GM23338 (cell line): ENCODE results near the gene RHCG. TPM values are rescaled to one million over a fixed set of nuclear protein-coding genes. Genes with fewer than 3 reads are reported as not detected.

Experiments used
- ATAC-seq: fragments of 200-7000 bp; cut with Tn5 transposase; 3 replicates; pipeline ENCODE4 v1.9.1; 2020
- DNase-seq: peaks from one replicate; pipeline ENCODE4 v3.0.0-alpha.2; 2015; ENCODE audit warnings: low spot score
- H2AFZ ChIP-seq: fragments of 200-600 bp; sonication (generic); 2 replicates; pipeline ENCODE4 v1.8.0; 2016; ENCODE audit warnings: antibody characterized with exemption, mild to moderate bottlenecking, moderate library complexity
- H3F3A ChIP-seq: fragments of 200-600 bp; sonication (generic); replicated peaks from 2 replicates; pipeline ENCODE4 v1.8.0; 2017; ENCODE audit warnings: antibody characterized with exemption, mixed run types, low read depth
- H3K27ac ChIP-seq: fragments of 200-600 bp; sonication (generic); 2 replicates; pipeline ENCODE4 v1.6.1; 2016; ENCODE audit warnings: low read depth
- H3K27me3 ChIP-seq: fragments of 200-600 bp; sonication (generic); 2 replicates; pipeline ENCODE4 v1.8.0; 2016; ENCODE audit warnings: mild to moderate bottlenecking, mixed run types, moderate library complexity; ENCODE audit not compliant: insufficient read depth
- H3K36me3 ChIP-seq: fragments of 200-600 bp; sonication (generic); 2 replicates; pipeline ENCODE4 v1.8.0; 2016; ENCODE audit warnings: mild to moderate bottlenecking; ENCODE audit not compliant: insufficient read depth
- H3K4me1 ChIP-seq: fragments of 200-600 bp; sonication (generic); 2 replicates; pipeline ENCODE4 v1.8.0; 2016; ENCODE audit warnings: mild to moderate bottlenecking, moderate library complexity; ENCODE audit not compliant: insufficient read depth
- H3K4me2 ChIP-seq: fragments of 200-600 bp; sonication (generic); 2 replicates; pipeline ENCODE4 v1.7.1; 2017; ENCODE audit warnings: mixed run types
- H3K4me3 ChIP-seq: fragments of 200-600 bp; sonication (generic); 2 replicates; pipeline ENCODE4 v1.6.1; 2016; ENCODE audit warnings: mixed run types
- H3K79me2 ChIP-seq: fragments of 200-600 bp; sonication (generic); replicated peaks from 2 replicates; pipeline ENCODE4 v1.8.0; 2017; ENCODE audit warnings: mild to moderate bottlenecking; ENCODE audit not compliant: insufficient read depth
- H3K9me2 ChIP-seq: fragments of 200-600 bp; sonication (generic); 2 replicates; pipeline ENCODE4 v1.8.0; 2017; ENCODE audit not compliant: insufficient read depth
- H4K20me1 ChIP-seq: fragments of 200-600 bp; sonication (generic); replicated peaks from 2 replicates; pipeline ENCODE4 v1.8.0; 2017; ENCODE audit warnings: mild to moderate bottlenecking; ENCODE audit not compliant: insufficient read depth
- H3K27ac Mint-ChIP-seq: 2 replicates; pipeline ENCODE4 v1.8.0; 2020; ENCODE audit warnings: inconsistent platforms, mild to moderate bottlenecking, moderate library complexity, mixed read lengths
- H3K27me3 Mint-ChIP-seq: 3 replicates; pipeline ENCODE4 v1.8.0; 2022; ENCODE audit warnings: low read depth, mild to moderate bottlenecking, moderate library complexity, mixed read lengths, inconsistent platforms; ENCODE audit not compliant: insufficient read depth, poor library complexity
- H3K36me3 Mint-ChIP-seq: 3 replicates; pipeline ENCODE4 v1.8.0; 2021; ENCODE audit warnings: low read depth, mild to moderate bottlenecking, inconsistent platforms, moderate library complexity, mixed read lengths
- H3K4me1 Mint-ChIP-seq: 3 replicates; pipeline ENCODE4 v1.8.0; 2020; ENCODE audit warnings: mild to moderate bottlenecking, inconsistent platforms, mixed read lengths
- H3K4me3 Mint-ChIP-seq: 3 replicates; pipeline ENCODE4 v1.8.0; 2021; ENCODE audit warnings: moderate library complexity, mild to moderate bottlenecking, inconsistent platforms, mixed read lengths
- H3K9me3 Mint-ChIP-seq: 3 replicates; pipeline ENCODE4 v1.8.0; 2020; ENCODE audit warnings: moderate library complexity, mild to moderate bottlenecking, inconsistent platforms, mixed read lengths
- CREB1 ChIP-seq: fragments of 250-450 bp; sonication (Bioruptor Pico); IDR thresholded peaks from 2 replicates; pipeline ENCODE4 v1.5.0; 2020; ENCODE audit warnings: low read depth, mild to moderate bottlenecking, moderate library complexity
- CTCF ChIP-seq, 2 experiments: fragments of 200-600 bp in 1 of 2; sonication (generic) in 1 of 2; conservative IDR thresholded peaks; 2 replicates each; pipeline versions ENCODE4 v1.5.1 to v1.6.1; 2016 to 2017; ENCODE audit warnings: antibody characterized with exemption in 2 of 2, low read depth in 2 of 2, mild to moderate bottlenecking in 2 of 2, moderate library complexity in 1 of 2
- ETS1 ChIP-seq: IDR thresholded peaks from 2 replicates; pipeline ENCODE4 v1.6.1; 2016; ENCODE audit warnings: antibody characterized with exemption
- EZH2 ChIP-seq: fragments of 200-600 bp; sonication (generic); IDR thresholded peaks from one replicate; pipeline ENCODE4 v1.8.0; 2017; ENCODE audit warnings: antibody characterized with exemption, mild to moderate bottlenecking, low read depth; ENCODE audit not compliant: unreplicated experiment
- EZH2phosphoT487 ChIP-seq: fragments of 200-600 bp; sonication (generic); IDR thresholded peaks from one replicate; pipeline ENCODE4 v1.8.1; 2018; ENCODE audit warnings: antibody characterized with exemption; ENCODE audit not compliant: unreplicated experiment
- JUNB ChIP-seq: IDR thresholded peaks from one replicate; pipeline ENCODE4 v1.6.1; 2016; ENCODE audit warnings: antibody characterized with exemption; ENCODE audit not compliant: unreplicated experiment
- NANOG ChIP-seq: IDR thresholded peaks from 2 replicates; pipeline ENCODE4 v1.6.1; 2016; ENCODE audit warnings: antibody characterized with exemption, borderline replicate concordance
- POLR2AphosphoS5 ChIP-seq: IDR thresholded peaks from 2 replicates; pipeline ENCODE4 v1.6.1; 2016; ENCODE audit warnings: antibody characterized with exemption, low read depth
- REST ChIP-seq: IDR thresholded peaks from one replicate; pipeline ENCODE4 v1.6.1; 2018; ENCODE audit warnings: antibody characterized with exemption; ENCODE audit not compliant: unreplicated experiment
- STAT1 ChIP-seq: IDR thresholded peaks from one replicate; pipeline ENCODE4 v1.6.1; 2016; ENCODE audit warnings: antibody characterized with exemption; ENCODE audit not compliant: unreplicated experiment
- ZNF114 ChIP-seq: fragments of 250-450 bp; sonication (Bioruptor Pico); IDR thresholded peaks from 2 replicates; pipeline ENCODE4 v1.5.0; 2020; ENCODE audit warnings: mild to moderate bottlenecking, moderate library complexity
- ZNF331 ChIP-seq: fragments of 250-450 bp; sonication (Bioruptor Pico); IDR thresholded peaks from 2 replicates; pipeline ENCODE4 v1.5.0; 2020; ENCODE audit warnings: low read depth, mild to moderate bottlenecking, moderate library complexity
- ZNF462 ChIP-seq: fragments of 250-450 bp; sonication (Bioruptor Pico); IDR thresholded peaks from 2 replicates; pipeline ENCODE4 v1.5.0; 2020; ENCODE audit warnings: mild to moderate bottlenecking, moderate library complexity
- polyA plus RNA-seq: library from polyadenylated mRNA; unstranded; fragments of >200 nt; fragmentation: Nextera tagmentation; extraction: Ambion mirVana; gene quantifications from 2 replicates; pipeline ENCODE4 v1.2.1, GENCODE V29; 2016
- total RNA-seq: library from RNA; depleted of rRNA; stranded (reverse); fragments of >200 nt; shearing (Covaris generic); gene quantifications from 2 replicates; pipeline ENCODE4 v1.2.3, GENCODE V29; 2014

RHCG gene
- total and polyA plus RNA-seq, 2 experiments from 2014 or later: 0.21 to 0.63 TPM

- no peaks in the 10 kb centered on the region for H3K4me1 Mint-ChIP-seq
- H3K9me2 ChIP-seq: no peaks in the 10 kb centered on the region
- no peak for ATAC-seq
- H3K9me3 Mint-ChIP-seq: no peaks in the 10 kb centered on the region; the same call in 2 of the 3 replicates
- no peaks in the 10 kb centered on the region for H3K36me3 Mint-ChIP-seq
- H3K4me1 ChIP-seq: no peaks in the 10 kb centered on the region
- no peak for DNase-seq
- no peak overlapping the region for H3K4me3 Mint-ChIP-seq
- no peaks in the 10 kb centered on the region for H3K27me3 Mint-ChIP-seq
- H3K79me2 ChIP-seq: no peaks in the 10 kb centered on the region
- H4K20me1 ChIP-seq: no peaks in the 10 kb centered on the region
- no peak overlapping the region for H3K4me3 ChIP-seq
- no peak overlapping the region for H2AFZ ChIP-seq
- no peaks in the 10 kb centered on the region for H3K27me3 ChIP-seq
- H3K36me3 ChIP-seq: no peaks in the 10 kb centered on the region
- no peak overlapping the region for H3K27ac ChIP-seq
- no peak overlapping the region for H3K27ac Mint-ChIP-seq
- H3F3A ChIP-seq: no peaks in the 10 kb centered on the region
- no peak overlapping the region for H3K4me2 ChIP-seq
- TF ChIP-seq ZNF462 (no peak), JUNB (no peak), REST (no peak), EZH2phosphoT487 (no peak), STAT1 (no peak), ZNF331 (CRISPR knock-in tag) (no peak), CREB1 (CRISPR knock-in tag) (no peak), NANOG (no peak), CTCF (conservative IDR thresholded peaks at IDR 0.05; ENCODE audit: low read depth in 2 of 2) (no peak), ZNF114 (CRISPR knock-in tag) (no peak), EZH2 (no peak), ETS1 (no peak), POLR2AphosphoS5 (no peak)
Measured at GRCh38 chr15:89521605-89522004, 25.2 kb upstream of the RHCG start.
